Aorta (tissue), 5 donors: Measurements from ENCODE around the gene MRFAP1. TPM values are rescaled to one million over a fixed set of nuclear protein-coding genes. Genes with fewer than 3 reads are reported as not detected.
A peak's percentile ranks its signal among the peaks of the same experiment; 100 is the strongest.

Experiments used
- ATAC-seq: fragments of 200-7000 bp; cut with Tn5 transposase; one replicate; pipeline ENCODE4 v1.9.1; 2022; ENCODE audit warnings: moderate library complexity; ENCODE audit not compliant: low FRiP score
- DNase-seq, 2 donors: peaks; one replicate each; pipeline ENCODE4 v3.0.0-alpha.2; 2020
- H3K27ac ChIP-seq, 2 donors: one replicate each; pipeline ENCODE4 v1.5.1; 2013; ENCODE audit warnings: low read length in 2 of 2, mild to moderate bottlenecking in 2 of 2, moderate library complexity in 2 of 2, control low read depth in 1 of 2, inconsistent platforms in 1 of 2, low read depth in 1 of 2
- H3K27me3 ChIP-seq, 2 donors: one replicate each; pipeline ENCODE4 v1.6.1; 2013; ENCODE audit warnings: control low read depth in 1 of 2, low read length in 1 of 2, mild to moderate bottlenecking in 1 of 2, moderate library complexity in 1 of 2; ENCODE audit not compliant: insufficient read depth in 2 of 2, control insufficient read depth in 1 of 2
- H3K36me3 ChIP-seq, 2 donors: one replicate each; pipeline ENCODE4 v1.6.1; 2013; ENCODE audit warnings: control low read depth in 1 of 2, low read length in 1 of 2, mild to moderate bottlenecking in 1 of 2; ENCODE audit not compliant: insufficient read depth in 2 of 2, control insufficient read depth in 1 of 2
- H3K4me1 ChIP-seq, 2 donors: one replicate each; pipeline ENCODE4 v1.6.1; 2013; ENCODE audit warnings: low read length in 2 of 2, control low read depth in 1 of 2, mild to moderate bottlenecking in 1 of 2, moderate library complexity in 1 of 2; ENCODE audit not compliant: insufficient read depth in 2 of 2, control insufficient read depth in 1 of 2
- H3K4me3 ChIP-seq, 2 donors: one replicate each; pipeline ENCODE4 v1.5.1; 2013; ENCODE audit warnings: low read length in 2 of 2, control low read depth in 1 of 2, mild to moderate bottlenecking in 1 of 2
- H3K9me3 ChIP-seq: one replicate; pipeline ENCODE4 v1.6.1; 2013; ENCODE audit warnings: mild to moderate bottlenecking, low read length; ENCODE audit not compliant: control insufficient read depth
- WGBS, 2 donors: extraction: QIAGEN DNeasy Blood & Tissue Kit; methylation state at CpG; one replicate each; pipeline ENCODE4 v1.1.7; 2013; 5-methylcytosine and 5-hydroxymethylcytosine counted together
- intact Hi-C, 2 donors: fragments of 100-400 bp; cut with DNase I; formaldehyde crosslinking; loops; one replicate each; pipeline versions ENCODE4 v1.14.2 to v1.15.0; 2022
- polyA plus RNA-seq, 2 donors: library from polyadenylated mRNA; stranded (reverse); fragments of 200-250 nt; gene quantifications; one replicate each; pipeline ENCODE4 v1.2.3, GENCODE V29; 2013
- total RNA-seq, 2 donors: library from RNA; stranded (reverse); fragmentation: NEBNext Ultra II Directional; extraction: Animal tissue kit (Norgen Biotek cat#: 25700); gene quantifications; one replicate each; pipeline ENCODE4 v1.2.1, GENCODE V29; 2021
- donor health status: healthy with polysubstance abuse.
- donor health status: Bipolar disorder and iron deficiency.
- donor health status: DM: no; HTN: no; CAD: no.
- donor health status: DM: no; HTN: no; CAD: no.
- donor health status: DM: yes; HTN: yes; CAD: no.

MRFAP1 gene
- total and polyA plus RNA-seq, 4 donors = 244 to 419 (median 295) TPM

GRCh38 chr4:6674500-6675149 lies 34.1 kb downstream of the MRFAP1 start:
- H3K27me3 ChIP-seq = no peaks in the 10 kb centered on the region
- H3K27ac ChIP-seq = peak overlapping the region in 1 of 2 donors; percentile 11
- 6% methylated on average over 40 of the region's 40 CpGs for WGBS, 2 donors
- intact Hi-C loops = no loop called here
- DNase-seq (no peak), ATAC-seq (peak; percentile 34)
- H3K9me3 ChIP-seq = no peaks in the 10 kb centered on the region
- peak overlapping the region; percentile 62 to 75 for H3K4me3 ChIP-seq
- H3K4me1 ChIP-seq = peaks cover 0 to 5% of the 10 kb centered on the region in 2 donors
- H3K36me3 ChIP-seq = no peaks in the 10 kb centered on the region

- peaks cover 0 to 5% of the 10 kb centered on the region in 2 donors for H3K4me1 ChIP-seq
- ATAC-seq = no peak
- H3K36me3 ChIP-seq = no peaks in the 10 kb centered on the region
- H3K9me3 ChIP-seq = no peaks in the 10 kb centered on the region
- H3K27ac ChIP-seq = no peak overlapping the region
- intact Hi-C loops = no loop called here
- 86 to 90% methylated on average over 21 of the region's 21 CpGs for WGBS, 2 donors
- DNase-seq = peak in 1 of 2 donors; percentile 53
- no peaks in the 10 kb centered on the region for H3K27me3 ChIP-seq
- H3K4me3 ChIP-seq = no peak overlapping the region
These were observed 36.5 kb downstream of the MRFAP1 start for GRCh38 chr4:6676722-6677558.

- peaks cover 0 to 5% of the 10 kb centered on the region in 2 donors for H3K4me1 ChIP-seq
- H3K36me3 ChIP-seq = no peaks in the 10 kb centered on the region
- intact Hi-C loops = no loop called here
- no peak for ATAC-seq
- H3K27ac ChIP-seq = no peak overlapping the region
- no peak overlapping the region for H3K4me3 ChIP-seq
- H3K27me3 ChIP-seq = no peaks in the 10 kb centered on the region
- WGBS, 2 donors = 82% methylated on average over 10 of the region's 10 CpGs
- H3K9me3 ChIP-seq = no peaks in the 10 kb centered on the region
- peak in 1 of 2 donors; percentile 22 for DNase-seq
These were observed 40.0 kb downstream of the MRFAP1 start for GRCh38 chr4:6680372-6681034.

- Histone ChIP-seq H3K4me3 (no peak overlapping the region), H3K36me3 (no peaks in the 10 kb centered on the region), H3K9me3 (no peaks in the 10 kb centered on the region), H3K27me3 (no peaks in the 10 kb centered on the region), H3K27ac (no peak overlapping the region), H3K4me1 (peaks cover 0 to 1% of the 10 kb centered on the region in 2 donors)
- WGBS, 2 donors = 88 to 89% methylated on average over 9 of the region's 9 CpGs
- ATAC-seq (no peak), DNase-seq (peak in 1 of 2 donors; percentile 59)
- intact Hi-C loops = no loop called here
These were observed 40.7 kb downstream of the MRFAP1 start for GRCh38 chr4:6681191-6681590.

GRCh38 chr4:6682862-6683590 lies 42.5 kb downstream of the MRFAP1 start:
- no peak overlapping the region for H3K4me3 ChIP-seq
- WGBS, 2 donors = 78 to 88% methylated on average over 11 of the region's 11 CpGs
- no peaks in the 10 kb centered on the region for H3K27me3 ChIP-seq
- H3K36me3 ChIP-seq = no peaks in the 10 kb centered on the region
- DNase-seq (no peak), ATAC-seq (no peak)
- H3K9me3 ChIP-seq = no peaks in the 10 kb centered on the region
- intact Hi-C loops = no loop called here
- no peak overlapping the region for H3K27ac ChIP-seq
- no peaks in the 10 kb centered on the region for H3K4me1 ChIP-seq

- Histone ChIP-seq H3K4me3 (no peak overlapping the region), H3K36me3 (no peaks in the 10 kb centered on the region), H3K27ac (no peak overlapping the region), H3K9me3 (no peaks in the 10 kb centered on the region), H3K27me3 (no peaks in the 10 kb centered on the region), H3K4me1 (no peaks in the 10 kb centered on the region)
- 80 to 86% methylated on average over 11 of the region's 11 CpGs for WGBS, 2 donors
- intact Hi-C loops = no loop called here
- DNase-seq = no peak
- no peak for ATAC-seq
These were observed 44.2 kb downstream of the MRFAP1 start for GRCh38 chr4:6684656-6685055.

- no peak for ATAC-seq
- Histone ChIP-seq H3K36me3 (no peaks in the 10 kb centered on the region), H3K4me1 (no peaks in the 10 kb centered on the region), H3K27me3 (no peaks in the 10 kb centered on the region), H3K9me3 (no peaks in the 10 kb centered on the region), H3K4me3 (no peak overlapping the region), H3K27ac (no peak overlapping the region)
- intact Hi-C loops = no loop called here
- DNase-seq = no peak
- 69 to 79% methylated on average over 4 of the region's 4 CpGs for WGBS, 2 donors
These were observed 45.8 kb downstream of the MRFAP1 start for GRCh38 chr4:6686104-6686787.
